ENCODE data around the gene PDE7B. TPM values are rescaled to one million over a fixed set of nuclear protein-coding genes. Genes with fewer than 3 reads are reported as not detected.

PDE7B gene
- total and polyA plus RNA-seq, 3 experiments from 2014 or later: 0.04 to 0.24 (median 0.07) TPM

GRCh38 chr6:136180704-136181511, 329.4 kb downstream of the PDE7B start:
- H3K9me3 Mint-ChIP-seq: no peaks in the 10 kb centered on the region
- CTCF ChIA-PET: interaction anchor here (1.1 kb wide), 1 partner anchor 45 kb away, joined by 4 read pairs; no protein-coding TSS in a partner anchor
- no peak overlapping the region for H3K4me3 Mint-ChIP-seq

GRCh38 chr6:136181512-136181833, 330.0 kb downstream of the PDE7B start:
- Mint-ChIP-seq H3K36me3 (no peaks in the 10 kb centered on the region), H3K27me3 (peaks cover 3 to 44% of the 10 kb centered on the region in 2 donors), H3K27ac (no peak overlapping the region), H3K4me1 (no peaks in the 10 kb centered on the region), H3K9me3 (no peaks in the 10 kb centered on the region), H3K4me3 (no peak overlapping the region)
- no peak overlapping the region for H3K27ac ChIP-seq (ENCODE audit: low read depth, low read length)
- no peak for DNase-seq
- no peaks in the 10 kb centered on the region for H3K36me3 ChIP-seq (ENCODE audit: insufficient read depth, low read length)
- H3K4me1 ChIP-seq (ENCODE audit: insufficient read depth, low read length): no peaks in the 10 kb centered on the region
- POLR2A ChIA-PET: no interaction called here
- H3K27me3 ChIP-seq (ENCODE audit: insufficient read depth, low read length, poor library complexity, severe bottlenecking): no peaks in the 10 kb centered on the region
- CTCF ChIA-PET: no interaction called here
- no peak overlapping the region for H3K4me3 ChIP-seq (ENCODE audit: low read length)
- no peaks in the 10 kb centered on the region for H3K9me3 ChIP-seq (ENCODE audit: low read length)

More at GRCh38 chr6:136180704-136181511, 329.4 kb downstream of the PDE7B start:
- H3K4me1 ChIP-seq (ENCODE audit: insufficient read depth, low read length): no peaks in the 10 kb centered on the region
- no peak for DNase-seq
- Mint-ChIP-seq H3K27ac (no peak overlapping the region), H3K27me3 (peaks cover 3 to 44% of the 10 kb centered on the region in 2 donors), H3K36me3 (no peaks in the 10 kb centered on the region), H3K4me1 (no peaks in the 10 kb centered on the region)
- no peaks in the 10 kb centered on the region for H3K27me3 ChIP-seq (ENCODE audit: insufficient read depth, low read length, poor library complexity, severe bottlenecking)
- no peak overlapping the region for H3K27ac ChIP-seq (ENCODE audit: low read depth, low read length)
- no peaks in the 10 kb centered on the region for H3K36me3 ChIP-seq (ENCODE audit: insufficient read depth, low read length)
- no peaks in the 10 kb centered on the region for H3K9me3 ChIP-seq (ENCODE audit: low read length)
- no peak overlapping the region for H3K4me3 ChIP-seq (ENCODE audit: low read length)
- POLR2A ChIA-PET: no interaction called here

GRCh38 chr6:136181861-136182260, 330.4 kb downstream of the PDE7B start:
- Histone ChIP-seq H3K9me3 (ENCODE audit: low read length) (no peaks in the 10 kb centered on the region), H3K27ac (ENCODE audit: low read depth, low read length) (no peak overlapping the region), H3K36me3 (ENCODE audit: insufficient read depth, low read length) (no peaks in the 10 kb centered on the region), H3K4me3 (ENCODE audit: low read length) (no peak overlapping the region), H3K4me1 (ENCODE audit: insufficient read depth, low read length) (no peaks in the 10 kb centered on the region), H3K27me3 (ENCODE audit: insufficient read depth, low read length, poor library complexity, severe bottlenecking) (no peaks in the 10 kb centered on the region)
- Mint-ChIP-seq H3K9me3 (no peaks in the 10 kb centered on the region), H3K4me3 (no peak overlapping the region), H3K36me3 (no peaks in the 10 kb centered on the region), H3K27ac (no peak overlapping the region), H3K4me1 (no peaks in the 10 kb centered on the region), H3K27me3 (peaks cover 3 to 44% of the 10 kb centered on the region in 2 donors)
- CTCF ChIA-PET: no interaction called here
- POLR2A ChIA-PET: no interaction called here
- no peak for DNase-seq

- POLR2A ChIA-PET: no interaction called here
- Mint-ChIP-seq H3K27me3 (peaks cover 3 to 28% of the 10 kb centered on the region in 2 donors), H3K4me1 (no peaks in the 10 kb centered on the region), H3K4me3 (no peak overlapping the region), H3K9me3 (no peaks in the 10 kb centered on the region), H3K36me3 (no peaks in the 10 kb centered on the region), H3K27ac (no peak overlapping the region)
- H3K27me3 ChIP-seq (ENCODE audit: insufficient read depth, low read length, poor library complexity, severe bottlenecking): peaks cover under 1% of the 10 kb centered on the region
- CTCF ChIA-PET: interaction anchor here (1.2 kb wide), 1 partner anchor 11 kb away, joined by 3 read pairs; no protein-coding TSS in a partner anchor
- no peaks in the 10 kb centered on the region for H3K4me1 ChIP-seq (ENCODE audit: insufficient read depth, low read length)
- H3K9me3 ChIP-seq (ENCODE audit: low read length): no peaks in the 10 kb centered on the region
- no peak overlapping the region for H3K27ac ChIP-seq (ENCODE audit: low read depth, low read length)
- DNase-seq: no peak
- no peaks in the 10 kb centered on the region for H3K36me3 ChIP-seq (ENCODE audit: insufficient read depth, low read length)
- no peak overlapping the region for H3K4me3 ChIP-seq (ENCODE audit: low read length)
Observed at GRCh38 chr6:136184738-136185137, 333.2 kb downstream of the PDE7B start.

- POLR2A ChIA-PET: interaction anchor here (0.6 kb wide), 1 partner anchor 793 kb away, joined by 3 read pairs; no protein-coding TSS in a partner anchor
- H3K4me1 ChIP-seq (ENCODE audit: insufficient read depth, low read length): no peaks in the 10 kb centered on the region
- H3K9me3 ChIP-seq (ENCODE audit: low read length): no peaks in the 10 kb centered on the region
- peaks cover 4% of the 10 kb centered on the region for H3K27me3 ChIP-seq (ENCODE audit: insufficient read depth, low read length, poor library complexity, severe bottlenecking)
- Mint-ChIP-seq H3K4me3 (no peak overlapping the region), H3K9me3 (no peaks in the 10 kb centered on the region), H3K27ac (no peak overlapping the region), H3K36me3 (no peaks in the 10 kb centered on the region), H3K4me1 (no peaks in the 10 kb centered on the region), H3K27me3 (peaks cover 6 to 25% of the 10 kb centered on the region in 2 donors)
- CTCF ChIA-PET: no interaction called here
- no peak overlapping the region for H3K4me3 ChIP-seq (ENCODE audit: low read length)
- no peak overlapping the region for H3K27ac ChIP-seq (ENCODE audit: low read depth, low read length)
- no peak for DNase-seq
- H3K36me3 ChIP-seq (ENCODE audit: insufficient read depth, low read length): no peaks in the 10 kb centered on the region
Observed at GRCh38 chr6:136186363-136186762, 334.9 kb downstream of the PDE7B start.

GRCh38 chr6:136188486-136188885, 337.0 kb downstream of the PDE7B start:
- Mint-ChIP-seq H3K27ac (no peak overlapping the region), H3K9me3 (no peaks in the 10 kb centered on the region), H3K27me3 (peaks cover 3 to 18% of the 10 kb centered on the region in 2 donors), H3K36me3 (no peaks in the 10 kb centered on the region), H3K4me1 (no peaks in the 10 kb centered on the region), H3K4me3 (no peak overlapping the region)
- Histone ChIP-seq H3K4me1 (ENCODE audit: insufficient read depth, low read length) (no peaks in the 10 kb centered on the region), H3K27ac (ENCODE audit: low read depth, low read length) (no peak overlapping the region), H3K27me3 (ENCODE audit: insufficient read depth, low read length, poor library complexity, severe bottlenecking) (peaks cover 4% of the 10 kb centered on the region), H3K36me3 (ENCODE audit: insufficient read depth, low read length) (no peaks in the 10 kb centered on the region), H3K4me3 (ENCODE audit: low read length) (no peak overlapping the region), H3K9me3 (ENCODE audit: low read length) (no peaks in the 10 kb centered on the region)
- DNase-seq: no peak
- CTCF ChIA-PET: no interaction called here
- POLR2A ChIA-PET: no interaction called here

- no peaks in the 10 kb centered on the region for H3K9me3 Mint-ChIP-seq
- CTCF ChIA-PET: no interaction called here
Observed at GRCh38 chr6:136189104-136189503, 337.6 kb downstream of the PDE7B start.

GRCh38 chr6:136191606-136192312, 340.3 kb downstream of the PDE7B start:
- peaks cover 4% of the 10 kb centered on the region for H3K27me3 ChIP-seq (ENCODE audit: insufficient read depth, low read length, poor library complexity, severe bottlenecking)
- no peaks in the 10 kb centered on the region for H3K36me3 ChIP-seq (ENCODE audit: insufficient read depth, low read length)
- no peak overlapping the region for H3K27ac ChIP-seq (ENCODE audit: low read depth, low read length)
- no peak for DNase-seq
- peaks cover 4 to 29% of the 10 kb centered on the region in 2 donors for H3K27me3 Mint-ChIP-seq
- H3K4me1 ChIP-seq (ENCODE audit: insufficient read depth, low read length): no peaks in the 10 kb centered on the region
- no peak overlapping the region for H3K4me3 ChIP-seq (ENCODE audit: low read length)
- H3K27ac Mint-ChIP-seq: no peak overlapping the region
- ChIA-PET POLR2A (no interaction called here), CTCF (no interaction called here)
- no peak overlapping the region for H3K4me3 Mint-ChIP-seq
- no peaks in the 10 kb centered on the region for H3K36me3 Mint-ChIP-seq
- no peaks in the 10 kb centered on the region for H3K4me1 Mint-ChIP-seq
- no peaks in the 10 kb centered on the region for H3K9me3 Mint-ChIP-seq
- no peaks in the 10 kb centered on the region for H3K9me3 ChIP-seq (ENCODE audit: low read length)

More at GRCh38 chr6:136189104-136189503, 337.6 kb downstream of the PDE7B start:
- Histone ChIP-seq H3K36me3 (ENCODE audit: insufficient read depth, low read length) (no peaks in the 10 kb centered on the region), H3K27me3 (ENCODE audit: insufficient read depth, low read length, poor library complexity, severe bottlenecking) (peaks cover 4% of the 10 kb centered on the region), H3K4me1 (ENCODE audit: insufficient read depth, low read length) (no peaks in the 10 kb centered on the region), H3K27ac (ENCODE audit: low read depth, low read length) (no peak overlapping the region), H3K4me3 (ENCODE audit: low read length) (no peak overlapping the region), H3K9me3 (ENCODE audit: low read length) (no peaks in the 10 kb centered on the region)
- DNase-seq: no peak
- no peak overlapping the region for H3K27ac Mint-ChIP-seq
- no peaks in the 10 kb centered on the region for H3K4me1 Mint-ChIP-seq
- H3K27me3 Mint-ChIP-seq: peaks cover 4 to 20% of the 10 kb centered on the region in 2 donors
- H3K4me3 Mint-ChIP-seq: no peak overlapping the region
- no peaks in the 10 kb centered on the region for H3K36me3 Mint-ChIP-seq
- POLR2A ChIA-PET: no interaction called here

Data from CD8-positive, alpha-beta memory T cell (primary cell).